Measurements from ENCODE around the gene DGKG.
A peak's percentile ranks its signal among the peaks of the same experiment; 100 is the strongest.

DGKG gene

DNA sequence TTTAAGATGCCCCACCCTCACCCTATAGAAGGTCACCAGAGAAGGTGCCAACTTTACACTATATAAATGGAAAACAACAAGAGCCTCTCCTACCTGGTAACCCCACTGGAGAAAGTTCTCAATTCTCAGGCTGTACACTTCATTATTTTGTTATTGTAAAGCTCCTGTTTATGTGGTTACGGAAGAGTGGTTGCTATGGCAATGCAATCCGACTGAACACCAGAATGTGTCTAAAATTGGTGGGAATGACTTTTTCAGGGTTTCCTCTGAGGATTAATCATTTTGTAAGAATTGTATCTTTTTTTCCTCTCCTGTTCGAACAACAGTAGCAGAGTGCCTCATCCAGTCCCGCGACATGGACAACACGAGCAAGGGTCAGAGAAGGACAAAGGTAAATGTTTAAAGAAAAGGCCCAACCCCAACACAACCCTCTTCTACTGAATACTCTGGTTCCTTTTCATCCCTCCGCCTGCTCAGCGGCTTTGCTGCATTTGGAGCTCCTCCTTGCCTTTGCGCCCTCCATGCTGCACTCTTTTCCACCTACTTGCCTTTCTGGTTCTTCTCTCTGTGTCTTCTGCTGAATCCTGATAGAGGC is 45.3 kb downstream of the DGKG start:
- TF ChIP-seq, protein P1, sequence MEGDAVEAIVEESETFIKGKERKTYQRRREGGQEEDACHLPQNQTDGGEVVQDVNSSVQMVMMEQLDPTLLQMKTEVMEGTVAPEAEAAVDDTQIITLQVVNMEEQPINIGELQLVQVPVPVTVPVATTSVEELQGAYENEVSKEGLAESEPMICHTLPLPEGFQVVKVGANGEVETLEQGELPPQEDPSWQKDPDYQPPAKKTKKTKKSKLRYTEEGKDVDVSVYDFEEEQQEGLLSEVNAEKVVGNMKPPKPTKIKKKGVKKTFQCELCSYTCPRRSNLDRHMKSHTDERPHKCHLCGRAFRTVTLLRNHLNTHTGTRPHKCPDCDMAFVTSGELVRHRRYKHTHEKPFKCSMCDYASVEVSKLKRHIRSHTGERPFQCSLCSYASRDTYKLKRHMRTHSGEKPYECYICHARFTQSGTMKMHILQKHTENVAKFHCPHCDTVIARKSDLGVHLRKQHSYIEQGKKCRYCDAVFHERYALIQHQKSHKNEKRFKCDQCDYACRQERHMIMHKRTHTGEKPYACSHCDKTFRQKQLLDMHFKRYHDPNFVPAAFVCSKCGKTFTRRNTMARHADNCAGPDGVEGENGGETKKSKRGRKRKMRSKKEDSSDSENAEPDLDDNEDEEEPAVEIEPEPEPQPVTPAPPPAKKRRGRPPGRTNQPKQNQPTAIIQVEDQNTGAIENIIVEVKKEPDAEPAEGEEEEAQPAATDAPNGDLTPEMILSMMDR (IDR thresholded peaks at IDR 0.05; ENCODE audit: borderline replicate concordance, control extremely low read depth, extremely low read depth, insufficient read depth, missing control alignments) = no peak
- DNase-seq (ENCODE audit: low spot score) = no peak
- in situ Hi-C loops (cut with MboI; ENCODE audit: low sequenced_read_pairs, unreplicated experiment) = no loop called here

DNA sequence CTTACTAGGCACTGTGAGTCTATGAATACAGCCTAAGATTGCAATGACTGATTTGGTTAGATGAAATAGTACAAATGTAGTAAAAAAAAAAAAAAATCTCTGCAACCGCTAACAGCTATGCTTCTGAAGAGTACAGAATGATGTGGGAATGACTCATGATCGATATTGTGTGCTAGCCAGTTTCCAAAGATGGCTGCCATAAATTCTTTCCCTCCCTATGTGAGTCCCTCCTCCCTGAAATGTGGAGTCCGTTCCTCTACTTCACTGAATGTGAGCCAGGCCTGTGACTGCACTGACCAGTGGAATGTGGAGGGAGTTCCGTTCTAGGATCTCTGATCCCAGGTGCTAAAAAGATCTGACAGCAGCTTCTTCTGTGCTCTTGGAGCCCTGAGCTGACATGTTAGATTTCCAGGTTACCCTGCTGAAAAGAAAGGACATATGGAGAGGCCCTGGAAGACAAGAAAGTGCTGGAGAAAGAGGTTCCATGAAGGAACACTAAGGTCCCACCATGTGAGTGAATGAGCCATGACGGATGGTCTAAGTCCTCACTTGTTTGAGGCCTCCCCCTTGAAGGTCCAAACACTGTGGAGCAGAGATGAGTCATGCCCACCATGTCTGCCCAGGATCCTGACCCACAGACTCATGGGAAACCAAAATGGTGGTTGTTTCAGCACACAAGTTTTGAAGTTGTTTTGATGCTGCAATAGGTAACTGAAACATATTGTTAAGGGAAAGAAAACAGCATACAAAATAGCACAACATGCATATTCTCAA is 46.3 kb downstream of the DGKG start:
- TF ChIP-seq, protein P1 (IDR thresholded peaks at IDR 0.05; ENCODE audit: borderline replicate concordance, control extremely low read depth, extremely low read depth, insufficient read depth, missing control alignments) = no peak
- no peak for DNase-seq (ENCODE audit: low spot score)

DNA sequence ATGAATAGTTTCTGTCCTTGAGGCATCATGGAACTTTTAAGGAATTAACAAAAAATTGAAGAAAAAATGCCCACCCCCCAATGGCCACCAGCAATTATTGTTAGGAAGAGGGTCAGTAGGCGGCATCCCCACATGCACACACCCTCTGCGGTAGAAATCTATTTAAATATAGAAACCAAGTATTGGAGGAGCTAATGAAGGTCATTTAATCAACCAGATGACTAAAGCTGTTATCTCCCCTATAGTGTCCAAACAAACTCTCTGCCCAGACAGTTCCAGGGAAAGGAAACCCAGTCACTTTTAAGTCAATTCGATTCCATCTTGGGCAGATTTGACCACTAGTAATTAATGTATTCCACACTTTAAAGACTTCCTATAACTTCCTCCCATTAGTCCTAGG is 47.1 kb downstream of the DGKG start:
- no peak for DNase-seq (ENCODE audit: low spot score)
- in situ Hi-C loops (cut with MboI; ENCODE audit: low sequenced_read_pairs, unreplicated experiment) = no loop called here
- TF ChIP-seq, protein P1 (IDR thresholded peaks at IDR 0.05; ENCODE audit: borderline replicate concordance, control extremely low read depth, extremely low read depth, insufficient read depth, missing control alignments) = no peak

More for the DNA sequence above, 46.3 kb downstream of the DGKG start:
- in situ Hi-C loops (cut with MboI; ENCODE audit: low sequenced_read_pairs, unreplicated experiment) = no loop called here

DNA sequence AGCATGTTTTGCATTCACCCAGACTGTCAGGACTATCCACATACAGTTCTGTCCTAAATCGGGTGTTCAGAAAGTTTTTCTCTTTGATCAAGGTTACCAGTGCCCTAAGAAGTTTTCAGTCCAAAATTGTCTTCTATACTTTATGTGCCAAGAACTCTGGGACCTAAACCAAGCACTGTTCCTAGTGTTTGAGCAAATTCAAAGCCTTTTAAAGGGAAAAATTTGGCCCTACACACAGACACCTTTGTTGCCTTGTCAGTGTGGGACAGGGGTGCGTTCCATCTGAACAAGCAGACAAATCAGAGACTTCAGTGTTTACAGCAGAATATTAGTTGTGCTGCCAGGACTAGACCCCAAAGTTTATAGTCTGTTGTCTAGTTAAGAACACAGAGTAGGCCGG is 50.6 kb downstream of the DGKG start:
- in situ Hi-C loops (cut with MboI; ENCODE audit: low sequenced_read_pairs, unreplicated experiment) = no loop called here
- TF ChIP-seq, protein P1 (IDR thresholded peaks at IDR 0.05; ENCODE audit: borderline replicate concordance, control extremely low read depth, extremely low read depth, insufficient read depth, missing control alignments) = no peak
- DNase-seq (ENCODE audit: low spot score) = no peak

DNA sequence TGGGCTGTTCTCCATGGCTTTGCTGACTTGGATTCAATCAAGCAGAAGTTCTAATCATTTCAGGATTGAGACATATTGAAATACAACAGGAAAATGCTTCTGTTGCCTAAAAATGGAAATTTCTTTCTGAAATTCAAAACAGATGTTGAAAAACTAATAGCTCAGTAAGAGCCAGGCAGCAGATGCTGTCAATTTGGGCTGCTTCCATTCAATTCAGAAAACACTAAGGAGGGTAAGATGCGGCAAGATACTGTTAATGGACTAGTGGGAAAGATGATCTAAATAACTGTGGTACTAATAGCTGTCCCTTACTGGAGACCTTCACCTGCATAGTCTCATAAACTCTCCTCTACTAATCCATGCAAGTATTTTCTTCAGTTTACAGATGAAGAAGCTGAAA is 53.5 kb downstream of the DGKG start:
- in situ Hi-C loops (cut with MboI; ENCODE audit: low sequenced_read_pairs, unreplicated experiment) = no loop called here

DNA sequence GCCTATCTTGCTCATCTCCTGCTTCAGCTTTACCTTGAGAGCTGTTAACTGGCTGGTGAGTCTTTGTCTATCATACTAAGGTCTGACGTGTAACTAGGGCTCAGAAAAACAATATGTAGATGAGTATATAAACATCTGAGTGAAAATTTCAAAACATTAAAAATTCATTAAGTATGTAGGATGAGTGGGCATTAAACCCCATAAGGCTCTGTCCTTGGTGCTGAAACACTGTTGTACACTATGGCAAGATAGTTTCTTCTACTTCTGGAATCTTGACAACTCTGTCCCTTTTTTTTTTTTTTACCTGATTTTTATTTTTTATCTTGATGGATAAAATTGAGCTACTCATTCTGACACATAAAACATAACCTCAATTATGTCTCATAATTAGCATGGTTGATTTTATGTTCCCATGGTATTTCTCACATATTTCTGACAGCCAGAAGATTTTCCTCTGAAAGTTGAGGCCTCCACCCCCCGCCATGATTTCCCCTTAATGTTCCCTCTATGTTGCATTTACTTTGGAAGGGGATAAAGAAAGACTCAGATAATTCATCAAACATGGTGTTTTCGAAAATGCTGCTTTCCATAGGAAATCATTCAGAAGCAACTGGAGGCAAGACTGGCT is 54.3 kb downstream of the DGKG start:
- DNase-seq (ENCODE audit: low spot score) = peak; percentile 48
- TF ChIP-seq, protein P1 (IDR thresholded peaks at IDR 0.05; ENCODE audit: borderline replicate concordance, control extremely low read depth, extremely low read depth, insufficient read depth, missing control alignments) = no peak
- in situ Hi-C loops (cut with MboI; ENCODE audit: low sequenced_read_pairs, unreplicated experiment) = no loop called here

More for the DNA sequence above, 53.5 kb downstream of the DGKG start:
- no peak for DNase-seq (ENCODE audit: low spot score)
- TF ChIP-seq, protein P1 (IDR thresholded peaks at IDR 0.05; ENCODE audit: borderline replicate concordance, control extremely low read depth, extremely low read depth, insufficient read depth, missing control alignments) = no peak

All from GM13976 (cell line).